A673 (cell line): ENCODE data around the gene NOL9.

Experiments
- CTCF ChIP-seq: fragments of 300-800, 200-600 bp; sonication (generic); conservative IDR thresholded peaks from 2 replicates; pipeline ENCODE4 v1.5.1; 2017; ENCODE audit warnings: low read depth, mild to moderate bottlenecking, antibody characterized with exemption, low read length, moderate library complexity, mixed read lengths
- EZH2 ChIP-seq: fragments of 200-600 bp; sonication (generic); IDR thresholded peaks from 2 replicates; pipeline ENCODE4 v1.6.1; 2017; ENCODE audit warnings: borderline replicate concordance, low read depth, mild to moderate bottlenecking, mixed read lengths, antibody characterized with exemption, low read length; ENCODE audit not compliant: poor library complexity, severe bottlenecking

- TF ChIP-seq EZH2 (no peak), CTCF (no peak)
Measured at GRCh38 chr1:6547301-6547700, 7.0 kb downstream of the NOL9 start.
